Activated CD4-positive, alpha-beta T cell treated with anti-CD3 and anti-CD28 coated beads, Interleukin-2, amount 50 U/mL, for 24 hours (primary cell): Measurements from ENCODE around the gene CEP83.
"Not testable (repeated sequence)": the region's sequence is repeated elsewhere in the genome, so short reads cannot be mapped to it uniquely, and the experiment has no call there.

ENCODE experiments used
- DNase-seq, 2 donors: peaks; one replicate each; pipeline ENCODE4 v3.0.0-alpha.2; 2020; ENCODE audit warnings: low read depth in 1 of 2, low spot score in 1 of 2

CEP83 gene

GRCh38 chr12:94380507-94380906, 79.2 kb downstream of the CEP83 start:
- DNase-seq: no peak

GRCh38 chr12:94379479-94380113, 80.1 kb downstream of the CEP83 start:
- DNase-seq: no peak

GRCh38 chr12:94377599-94377998, 82.1 kb downstream of the CEP83 start:
- DNase-seq: no peak

- no peak for DNase-seq
These were observed 85.5 kb downstream of the CEP83 start for GRCh38 chr12:94374124-94374523.

GRCh38 chr12:94372461-94372860, 87.2 kb downstream of the CEP83 start:
- no peak for DNase-seq

- no peak for DNase-seq
These were observed 97.0 kb downstream of the CEP83 start for GRCh38 chr12:94362653-94363052.

- no peak for DNase-seq
These were observed 99.9 kb downstream of the CEP83 start for GRCh38 chr12:94359761-94360160.

GRCh38 chr12:94353130-94353529, 106.5 kb downstream of the CEP83 start:
- no peak for DNase-seq

- DNase-seq: no peak
These were observed 119.1 kb downstream of the CEP83 start for GRCh38 chr12:94340573-94340972.

GRCh38 chr12:94338006-94338794, 121.5 kb downstream of the CEP83 start:
- DNase-seq: no peak

- DNase-seq: no peak
These were observed 123.3 kb downstream of the CEP83 start for GRCh38 chr12:94336211-94336925.

GRCh38 chr12:94333396-94333795, 126.3 kb downstream of the CEP83 start:
- DNase-seq: no peak

GRCh38 chr12:94329366-94329765, 130.3 kb downstream of the CEP83 start:
- no peak for DNase-seq

GRCh38 chr12:94327809-94328208, 131.9 kb downstream of the CEP83 start:
- DNase-seq: no peak

GRCh38 chr12:94326727-94327126, 132.9 kb downstream of the CEP83 start:
- DNase-seq: no peak

- DNase-seq: no peak
These were observed 133.4 kb downstream of the CEP83 start for GRCh38 chr12:94326234-94326633.

GRCh38 chr12:94322346-94322745, 137.3 kb downstream of the CEP83 start:
- no peak for DNase-seq

- no peak for DNase-seq
These were observed 139.6 kb downstream of the CEP83 start for GRCh38 chr12:94320109-94320508.

- DNase-seq: no peak
These were observed 141.5 kb downstream of the CEP83 start for GRCh38 chr12:94318181-94318580.

GRCh38 chr12:94316600-94316999, 143.1 kb downstream of the CEP83 start:
- not testable (repeated sequence) for DNase-seq

GRCh38 chr12:94312378-94312777, 147.3 kb downstream of the CEP83 start:
- DNase-seq: no peak

- no peak for DNase-seq
These were observed 150.3 kb downstream of the CEP83 start for GRCh38 chr12:94309373-94309772.
